ENCODE data around the gene USP10. TPM values are rescaled to one million over a fixed set of nuclear protein-coding genes. Genes with fewer than 3 reads are reported as not detected.

USP10 gene
- total RNA-seq, 1 experiment from 2014 or later: 203 TPM

DNA sequence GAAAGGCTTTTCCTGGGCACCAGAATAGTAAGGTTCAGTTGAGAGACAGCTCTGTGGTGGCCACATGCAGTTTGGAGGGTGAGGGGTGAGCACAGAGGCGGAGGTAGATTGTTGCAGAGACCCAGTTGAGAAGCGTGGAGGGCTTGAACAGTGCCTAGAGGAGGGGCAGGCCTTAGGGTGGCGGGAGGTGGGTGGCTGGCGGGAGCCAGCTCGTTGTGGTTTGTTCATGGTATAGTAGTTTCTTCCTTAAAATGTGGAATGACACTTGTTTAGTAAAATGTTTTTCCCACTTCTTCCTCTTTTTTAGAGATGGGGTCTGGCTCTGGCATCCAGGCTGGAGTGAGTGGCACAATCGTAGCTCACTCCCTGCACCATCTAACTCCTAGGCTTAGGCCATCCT lies 14.2 kb downstream of the USP10 start:
- Histone ChIP-seq H3K9ac (ENCODE audit: extremely low read depth, insufficient read length, low read length) (no peak overlapping the region), H2AK5ac (ENCODE audit: insufficient read length, low read length) (no peak overlapping the region), H3K4ac (ENCODE audit: low read depth, low read length) (no peak overlapping the region), H3K23ac (ENCODE audit: insufficient read length, low read depth, low read length) (no peak overlapping the region), H3K79me1 (ENCODE audit: insufficient read depth, low read depth, low read length, poor library complexity, severe bottlenecking) (peaks cover 14% of the 10 kb centered on the region), H3K79me2 (ENCODE audit: insufficient read depth, low read length) (peaks cover 86% of the 10 kb centered on the region), H3K9me3 (ENCODE audit: control insufficient read depth, low read depth, low read length) (no peaks in the 10 kb centered on the region), H3K14ac (ENCODE audit: insufficient read depth, low read length) (no peak overlapping the region), H2BK12ac (ENCODE audit: insufficient read length, low read depth, low read length) (no peak overlapping the region), H3K56ac (ENCODE audit: insufficient read length, low read depth, low read length) (no peak overlapping the region), H3K23me2 (ENCODE audit: insufficient read length, low read depth, low read length, poor library complexity, severe bottlenecking) (no peaks in the 10 kb centered on the region), H3K18ac (ENCODE audit: insufficient read length, low read depth, low read length) (no peak overlapping the region), H3T11ph (ENCODE audit: low read length) (no peak overlapping the region), H4K91ac (ENCODE audit: insufficient read length, low read depth, low read length) (no peak overlapping the region), H2AFZ (ENCODE audit: low read length) (no peak overlapping the region), H4K8ac (replicated peaks; ENCODE audit: insufficient read length, low read depth, low read length) (no peak overlapping the region), H4K20me1 (ENCODE audit: control insufficient read depth, insufficient read depth, insufficient read length) (peaks cover 4% of the 10 kb centered on the region), H2BK20ac (ENCODE audit: low read depth, low read length, poor library complexity, severe bottlenecking) (no peak overlapping the region), H3K4me1 (ENCODE audit: insufficient read depth, low read length) (peaks cover 2% of the 10 kb centered on the region; the same call in 1 of the 2 replicates), H3K27ac (ENCODE audit: insufficient read length, low read depth, low read length) (no peak overlapping the region), H3K4me2 (ENCODE audit: insufficient read depth, insufficient read length, low read length) (no peak overlapping the region), H2BK5ac (ENCODE audit: insufficient read length, low read length) (no peak overlapping the region), H2BK15ac (ENCODE audit: low read depth, low read length) (no peak overlapping the region), H4K5ac (ENCODE audit: insufficient read length, low read depth, low read length) (no peak overlapping the region), H2BK120ac (ENCODE audit: low read depth, low read length, poor library complexity, severe bottlenecking) (no peak overlapping the region), H3K27me3 (ENCODE audit: insufficient read depth, low read length) (no peaks in the 10 kb centered on the region)
- no CpG with 5 or more reads among the region's 6 CpGs for WGBS (ENCODE audit: extremely low coverage, insufficient read length, low lambda C conversion rate)
- peak overlapping the region; percentile 59 to 90 (median 83) for H3K27ac Mint-ChIP-seq
- H3K36me3 Mint-ChIP-seq (ENCODE audit: insufficient read depth in 1 of 3, low read depth in 3 of 3): peaks cover 0 to 15% (median 11%) of the 10 kb centered on the region in 3 experiments
- DNase-seq: no peak
- TF ChIP-seq, protein P1, sequence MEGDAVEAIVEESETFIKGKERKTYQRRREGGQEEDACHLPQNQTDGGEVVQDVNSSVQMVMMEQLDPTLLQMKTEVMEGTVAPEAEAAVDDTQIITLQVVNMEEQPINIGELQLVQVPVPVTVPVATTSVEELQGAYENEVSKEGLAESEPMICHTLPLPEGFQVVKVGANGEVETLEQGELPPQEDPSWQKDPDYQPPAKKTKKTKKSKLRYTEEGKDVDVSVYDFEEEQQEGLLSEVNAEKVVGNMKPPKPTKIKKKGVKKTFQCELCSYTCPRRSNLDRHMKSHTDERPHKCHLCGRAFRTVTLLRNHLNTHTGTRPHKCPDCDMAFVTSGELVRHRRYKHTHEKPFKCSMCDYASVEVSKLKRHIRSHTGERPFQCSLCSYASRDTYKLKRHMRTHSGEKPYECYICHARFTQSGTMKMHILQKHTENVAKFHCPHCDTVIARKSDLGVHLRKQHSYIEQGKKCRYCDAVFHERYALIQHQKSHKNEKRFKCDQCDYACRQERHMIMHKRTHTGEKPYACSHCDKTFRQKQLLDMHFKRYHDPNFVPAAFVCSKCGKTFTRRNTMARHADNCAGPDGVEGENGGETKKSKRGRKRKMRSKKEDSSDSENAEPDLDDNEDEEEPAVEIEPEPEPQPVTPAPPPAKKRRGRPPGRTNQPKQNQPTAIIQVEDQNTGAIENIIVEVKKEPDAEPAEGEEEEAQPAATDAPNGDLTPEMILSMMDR (conservative IDR thresholded peaks at IDR 0.05): no peak
- H3K4me1 Mint-ChIP-seq: peaks cover 51 to 70% of the 10 kb centered on the region in 2 experiments
- no peaks in the 10 kb centered on the region for H3K27me3 Mint-ChIP-seq (ENCODE audit: low read depth)
- no peak overlapping the region; a peak in 1 of 5 replicates for H3K4me3 Mint-ChIP-seq
- no peaks in the 10 kb centered on the region for H3K9me3 Mint-ChIP-seq

Measured in H9 (cell line).